Neural cell (in vitro differentiated cells): ENCODE measurements around the gene TMEM245. TPM values are rescaled to one million over a fixed set of nuclear protein-coding genes. Genes with fewer than 3 reads are reported as not detected.

Experiments
- H2AFZ ChIP-seq: fragments of 200-600, 300-800 bp; sonication (generic), shearing (Covaris generic); 2 replicates; pipeline ENCODE4 v1.6.0; 2014; ENCODE audit warnings: low read depth, mild to moderate bottlenecking, antibody characterized with exemption, low read length, moderate library complexity
- H3F3A ChIP-seq: fragments of 200-600 bp; shearing (Covaris generic); 2 replicates; pipeline ENCODE4 v1.6.1; 2016; ENCODE audit warnings: mild to moderate bottlenecking, moderate library complexity, mixed read lengths, antibody characterized with exemption, low read length; ENCODE audit not compliant: insufficient read depth, poor library complexity, severe bottlenecking
- H3K27ac ChIP-seq: fragments of 200-600, 300-800 bp; sonication (generic), shearing (Covaris generic); 2 replicates; pipeline ENCODE4 v1.5.1; 2014; ENCODE audit warnings: mild to moderate bottlenecking, low read length, moderate library complexity
- H3K27me3 ChIP-seq: fragments of 300-800, 200-600 bp; sonication (generic), shearing (Covaris generic); 2 replicates; pipeline ENCODE4 v1.6.0; 2014; ENCODE audit warnings: mild to moderate bottlenecking, low read depth, low read length, moderate library complexity; ENCODE audit not compliant: insufficient read depth
- H3K36me3 ChIP-seq: fragments of 300-800, 200-600 bp; sonication (generic), shearing (Covaris generic); 2 replicates; pipeline ENCODE4 v1.5.1; 2014; ENCODE audit warnings: mild to moderate bottlenecking, antibody characterized with exemption, low read length, moderate library complexity; ENCODE audit not compliant: insufficient read depth
- H3K4me2 ChIP-seq: fragments of 300-800, 200-600 bp; sonication (generic), shearing (Covaris generic); 2 replicates; pipeline ENCODE4 v1.6.0; 2014; ENCODE audit warnings: mild to moderate bottlenecking, low read length
- H3K4me3 ChIP-seq: fragments of 300-800, 200-600 bp; sonication (generic), shearing (Covaris generic); 2 replicates; pipeline ENCODE4 v1.5.1; 2014; ENCODE audit warnings: mild to moderate bottlenecking, low read length, moderate library complexity
- H3K79me2 ChIP-seq: fragments of 200-600 bp; shearing (Covaris generic); replicated peaks from 2 replicates; pipeline ENCODE4 v1.6.0; 2014; ENCODE audit warnings: mild to moderate bottlenecking, low read length, moderate library complexity; ENCODE audit not compliant: insufficient read depth
- H3K9ac ChIP-seq: fragments of 300-800, 200-600 bp; sonication (generic), shearing (Covaris generic); 2 replicates; pipeline ENCODE4 v1.6.1; 2016; ENCODE audit warnings: mild to moderate bottlenecking, low read length, mixed read lengths
- H3K9me2 ChIP-seq: fragments of 200-600 bp; shearing (Covaris generic); 2 replicates; pipeline ENCODE4 v1.6.1; 2016; ENCODE audit warnings: mild to moderate bottlenecking, low read length, mixed read lengths; ENCODE audit not compliant: insufficient read depth
- H3K9me3 ChIP-seq: fragments of 200-600, 300-800 bp; sonication (generic), shearing (Covaris generic); 2 replicates; pipeline ENCODE4 v1.6.1; 2016; ENCODE audit warnings: mild to moderate bottlenecking, mixed run types, low read length, moderate library complexity, mixed read lengths
- H4K20me1 ChIP-seq: fragments of 200-600 bp; shearing (Covaris generic); 2 replicates; pipeline ENCODE4 v1.6.1; 2016; ENCODE audit warnings: mild to moderate bottlenecking, mixed run types; ENCODE audit not compliant: insufficient read depth
- CTCF ChIP-seq: fragments of 450-650 bp; IDR thresholded peaks from 2 replicates; pipeline ENCODE4 v1.5.1; 2014; ENCODE audit warnings: antibody characterized with exemption, mild to moderate bottlenecking, moderate library complexity; ENCODE audit not compliant: poor library complexity, severe bottlenecking
- EP300 ChIP-seq: fragments of 450-650 bp; conservative IDR thresholded peaks from 2 replicates; pipeline ENCODE4 v1.6.1; 2014; ENCODE audit warnings: antibody characterized with exemption, mild to moderate bottlenecking, moderate library complexity; ENCODE audit not compliant: poor library complexity, severe bottlenecking
- EZH2 ChIP-seq: fragments of 200-600, 300-800 bp; shearing (Covaris generic), sonication (generic); IDR thresholded peaks from 2 replicates; pipeline ENCODE4 v1.6.1; 2014; ENCODE audit warnings: antibody characterized with exemption, low read length, borderline replicate concordance, mild to moderate bottlenecking; ENCODE audit not compliant: insufficient read depth, poor library complexity, severe bottlenecking
- MXI1 ChIP-seq: fragments of 450-650 bp; conservative IDR thresholded peaks from 2 replicates; pipeline ENCODE4 v1.6.1; 2014; ENCODE audit warnings: antibody characterized with exemption, mild to moderate bottlenecking; ENCODE audit not compliant: poor library complexity, severe bottlenecking
- POLR2AphosphoS5 ChIP-seq: IDR thresholded peaks from 2 replicates; pipeline ENCODE4 v1.6.1; 2012
- RAD21 ChIP-seq: fragments of 450-650 bp; conservative IDR thresholded peaks from 2 replicates; pipeline ENCODE4 v1.6.1; 2014; ENCODE audit warnings: antibody characterized with exemption, mild to moderate bottlenecking, moderate library complexity
- REST ChIP-seq: IDR thresholded peaks from 2 replicates; pipeline ENCODE4 v1.6.1; 2012; ENCODE audit warnings: borderline replicate concordance
- SMC3 ChIP-seq: fragments of 450-650 bp; conservative IDR thresholded peaks from 2 replicates; pipeline ENCODE4 v1.6.1; 2014; ENCODE audit warnings: antibody characterized with exemption, mild to moderate bottlenecking, moderate library complexity; ENCODE audit not compliant: poor library complexity
- TAF1 ChIP-seq: IDR thresholded peaks from 2 replicates; pipeline ENCODE4 v1.6.1; 2012; ENCODE audit warnings: low read depth
- polyA plus RNA-seq: library from polyadenylated mRNA; depleted of rRNA; stranded (reverse); fragments of >200 nt; gene quantifications from 2 replicates; pipeline ENCODE4 v1.2.3, GENCODE V29; 2014

The TMEM245 gene
- polyA plus RNA-seq, 1 donor from 2014 or later: 32.1 TPM

- Histone ChIP-seq H3K9me2 (no peaks in the 10 kb centered on the region), H3K4me3 (no peak overlapping the region)
Measured at GRCh38 chr9:109150925-109151545, 31.3 kb upstream of the TMEM245 start.

GRCh38 chr9:109149722-109150121, 30.0 kb upstream of the TMEM245 start:
- no peaks in the 10 kb centered on the region for H3K79me2 ChIP-seq
- no peak overlapping the region for H3K4me2 ChIP-seq
- TF ChIP-seq TAF1: no peak
- TF ChIP-seq MXI1: no peak
- no peak for TF ChIP-seq EZH2
- no peak for TF ChIP-seq POLR2AphosphoS5
- no peak for TF ChIP-seq EP300
- no peak for TF ChIP-seq SMC3
- TF ChIP-seq RAD21: no peak
- TF ChIP-seq REST: no peak

More at GRCh38 chr9:109150925-109151545, 31.3 kb upstream of the TMEM245 start:
- Histone ChIP-seq H3K79me2 (no peaks in the 10 kb centered on the region), H3K4me2 (no peak overlapping the region), H3K9me3 (peaks cover 4% of the 10 kb centered on the region), H3F3A (no peaks in the 10 kb centered on the region), H4K20me1 (no peaks in the 10 kb centered on the region), H3K9ac (no peak overlapping the region), H3K36me3 (no peaks in the 10 kb centered on the region), H3K27me3 (no peaks in the 10 kb centered on the region), H2AFZ (no peak overlapping the region), H3K27ac (no peak overlapping the region)
- TF ChIP-seq EZH2 (no peak), RAD21 (no peak), MXI1 (no peak), CTCF (no peak), EP300 (no peak), POLR2AphosphoS5 (no peak), REST (no peak), SMC3 (no peak), TAF1 (no peak)

More at GRCh38 chr9:109149722-109150121, 30.0 kb upstream of the TMEM245 start:
- Histone ChIP-seq H3F3A (no peaks in the 10 kb centered on the region), H3K9me2 (no peaks in the 10 kb centered on the region), H3K9me3 (peaks cover 4% of the 10 kb centered on the region), H3K4me3 (no peak overlapping the region), H2AFZ (no peak overlapping the region), H3K27me3 (no peaks in the 10 kb centered on the region), H3K36me3 (no peaks in the 10 kb centered on the region), H4K20me1 (no peaks in the 10 kb centered on the region), H3K27ac (no peak overlapping the region), H3K9ac (no peak overlapping the region)
